H9 (cell line): ENCODE measurements around the gene TTC39B. TPM values are rescaled to one million over a fixed set of nuclear protein-coding genes. Genes with fewer than 3 reads are reported as not detected.

Experiments used
- DNase-seq: peaks from one replicate; pipeline ENCODE4 v3.0.0-alpha.2; 2017
- H2AFZ ChIP-seq: one replicate; pipeline ENCODE4 v1.6.1; 2013; ENCODE audit warnings: mild to moderate bottlenecking, low read length, control low read depth, moderate library complexity
- H2AK5ac ChIP-seq: 2 replicates; pipeline ENCODE4 v1.6.1; 2013; ENCODE audit warnings: low read length, control low read depth, mixed read lengths; ENCODE audit not compliant: insufficient read length
- H2BK120ac ChIP-seq: one replicate; pipeline ENCODE4 v1.6.1; 2013; ENCODE audit warnings: low read depth, mild to moderate bottlenecking, low read length, control low read depth, inconsistent platforms; ENCODE audit not compliant: poor library complexity, severe bottlenecking
- H2BK12ac ChIP-seq: 2 replicates; pipeline ENCODE4 v1.6.1; 2013; ENCODE audit warnings: low read length, control low read depth, mixed read lengths, low read depth; ENCODE audit not compliant: insufficient read length
- H2BK15ac ChIP-seq: 2 replicates; pipeline ENCODE4 v1.6.1; 2013; ENCODE audit warnings: low read depth, low read length, control low read depth
- H2BK20ac ChIP-seq: one replicate; pipeline ENCODE4 v1.6.1; 2013; ENCODE audit warnings: low read depth, mild to moderate bottlenecking, low read length, control low read depth, inconsistent platforms; ENCODE audit not compliant: poor library complexity, severe bottlenecking
- H2BK5ac ChIP-seq: 2 replicates; pipeline ENCODE4 v1.6.1; 2013; ENCODE audit warnings: low read length, control low read depth, mixed read lengths; ENCODE audit not compliant: insufficient read length
- H3K14ac ChIP-seq: 2 replicates; pipeline ENCODE4 v1.6.1; 2013; ENCODE audit warnings: low read length, control low read depth; ENCODE audit not compliant: insufficient read depth
- H3K18ac ChIP-seq: 2 replicates; pipeline ENCODE4 v1.6.1; 2013; ENCODE audit warnings: low read depth, mild to moderate bottlenecking, mixed read lengths, low read length, control low read depth; ENCODE audit not compliant: insufficient read length
- H3K23ac ChIP-seq: 2 replicates; pipeline ENCODE4 v1.6.1; 2013; ENCODE audit warnings: low read length, control low read depth, mixed read lengths, low read depth; ENCODE audit not compliant: insufficient read length
- H3K23me2 ChIP-seq: 2 replicates; pipeline ENCODE4 v1.6.1; 2013; ENCODE audit warnings: low read depth, mild to moderate bottlenecking, mixed read lengths, low read length, control low read depth; ENCODE audit not compliant: insufficient read length, poor library complexity, severe bottlenecking
- H3K27ac ChIP-seq: 2 replicates; pipeline ENCODE4 v1.5.1; 2013; ENCODE audit warnings: low read length, control low read depth, mixed read lengths, low read depth; ENCODE audit not compliant: insufficient read length
- H3K27me3 ChIP-seq: 2 replicates; pipeline ENCODE4 v1.6.1; 2013; ENCODE audit warnings: low read length, control low read depth, inconsistent platforms; ENCODE audit not compliant: insufficient read depth
- H3K4ac ChIP-seq: 2 replicates; pipeline ENCODE4 v1.6.1; 2013; ENCODE audit warnings: low read depth, mild to moderate bottlenecking, control low read depth, inconsistent platforms, low read length, moderate library complexity
- H3K4me1 ChIP-seq: 2 replicates; pipeline ENCODE4 v1.6.1; 2013; ENCODE audit warnings: low read length, control low read depth, inconsistent platforms; ENCODE audit not compliant: insufficient read depth
- H3K4me2 ChIP-seq: 2 replicates; pipeline ENCODE4 v1.6.1; 2013; ENCODE audit warnings: low read length, control low read depth, mixed read lengths; ENCODE audit not compliant: insufficient read length, insufficient read depth
- H3K56ac ChIP-seq: 2 replicates; pipeline ENCODE4 v1.6.1; 2013; ENCODE audit warnings: low read depth, mild to moderate bottlenecking, mixed read lengths, low read length, control low read depth; ENCODE audit not compliant: insufficient read length
- H3K79me1 ChIP-seq: 2 replicates; pipeline ENCODE4 v1.6.1; 2013; ENCODE audit warnings: low read depth, mild to moderate bottlenecking, moderate library complexity, low read length, control low read depth, inconsistent platforms; ENCODE audit not compliant: insufficient read depth, poor library complexity, severe bottlenecking
- H3K79me2 ChIP-seq: 2 replicates; pipeline ENCODE4 v1.6.1; 2013; ENCODE audit warnings: low read length, control low read depth, inconsistent platforms; ENCODE audit not compliant: insufficient read depth
- H3K9ac ChIP-seq: 2 replicates; pipeline ENCODE4 v1.6.1; 2013; ENCODE audit warnings: low read length, control low read depth, mixed read lengths; ENCODE audit not compliant: insufficient read length; ENCODE audit errors: extremely low read depth
- H3K9me3 ChIP-seq: one replicate; pipeline ENCODE4 v1.6.1; 2013; ENCODE audit warnings: low read depth, low read length, inconsistent platforms; ENCODE audit not compliant: control insufficient read depth
- H3T11ph ChIP-seq: one replicate; pipeline ENCODE4 v1.6.1; 2013; ENCODE audit warnings: mild to moderate bottlenecking, low read length, control low read depth, inconsistent platforms
- H4K20me1 ChIP-seq: one replicate; pipeline ENCODE4 v1.6.1; 2013; ENCODE audit not compliant: control insufficient read depth, insufficient read length, insufficient read depth
- H4K5ac ChIP-seq: 2 replicates; pipeline ENCODE4 v1.6.1; 2013; ENCODE audit warnings: low read depth, mild to moderate bottlenecking, mixed read lengths, low read length, control low read depth; ENCODE audit not compliant: insufficient read length
- H4K8ac ChIP-seq: replicated peaks from 2 replicates; pipeline ENCODE4 v1.6.1; 2013; ENCODE audit warnings: low read length, control low read depth, mixed read lengths, low read depth; ENCODE audit not compliant: insufficient read length
- H4K91ac ChIP-seq: 2 replicates; pipeline ENCODE4 v1.6.1; 2013; ENCODE audit warnings: low read depth, mild to moderate bottlenecking, moderate library complexity, mixed read lengths, low read length, control low read depth; ENCODE audit not compliant: insufficient read length
- H3K27ac Mint-ChIP-seq, 3 experiments: 2 replicates in 2 of 3; 3 replicates in 1 of 3; pipeline ENCODE4 v1.8.0; 2020 to 2021; ENCODE audit warnings: mixed read lengths in 3 of 3, mild to moderate bottlenecking in 1 of 3, moderate library complexity in 1 of 3
- H3K27me3 Mint-ChIP-seq: 2 replicates; pipeline ENCODE4 v1.8.0; 2021; ENCODE audit warnings: low read depth, mild to moderate bottlenecking, moderate library complexity, mixed read lengths
- H3K36me3 Mint-ChIP-seq, 3 experiments: 2 replicates in 2 of 3; 3 replicates in 1 of 3; pipeline ENCODE4 v1.8.0; 2020 to 2021; ENCODE audit warnings: low read depth in 3 of 3, mixed read lengths in 3 of 3; ENCODE audit not compliant: insufficient read depth in 1 of 3
- H3K4me1 Mint-ChIP-seq, 2 experiments: 2 replicates each; pipeline ENCODE4 v1.8.0; 2020; ENCODE audit warnings: mixed read lengths in 2 of 2
- H3K4me3 Mint-ChIP-seq, 2 experiments: 2 replicates in 1 of 2; 3 replicates in 1 of 2; pipeline ENCODE4 v1.8.0; 2020 to 2021; ENCODE audit warnings: mild to moderate bottlenecking in 2 of 2, mixed read lengths in 2 of 2, moderate library complexity in 1 of 2
- H3K9me3 Mint-ChIP-seq, 2 experiments: 2 replicates in 1 of 2; 3 replicates in 1 of 2; pipeline ENCODE4 v1.8.0; 2020; ENCODE audit warnings: mild to moderate bottlenecking in 2 of 2, mixed read lengths in 2 of 2, moderate library complexity in 1 of 2
- WGBS: extraction: QIAGEN DNeasy Blood & Tissue Kit; methylation state at CpG from one replicate; pipeline ENCODE4 v1.1.7; 2013; ENCODE audit warnings: missing lambda C conversion rate, low lambda C conversion rate, mixed read lengths; ENCODE audit not compliant: insufficient read length; ENCODE audit errors: extremely low coverage; 5-methylcytosine and 5-hydroxymethylcytosine counted together
- total RNA-seq: library from RNA; stranded (reverse); gene quantifications from 2 replicates; pipeline ENCODE4 v1.2.1, GENCODE V29; 2021
- TF ChIP-seq, protein P1 (sequence below): fragments of 200-600 bp; sonication (generic); conservative IDR thresholded peaks from 3 replicates; pipeline ENCODE4 v1.8.0; 2021; ENCODE audit warnings: antibody characterized with exemption, mild to moderate bottlenecking

Gene TTC39B
- total RNA-seq, 1 experiment from 2014 or later: 8.2 TPM

DNA sequence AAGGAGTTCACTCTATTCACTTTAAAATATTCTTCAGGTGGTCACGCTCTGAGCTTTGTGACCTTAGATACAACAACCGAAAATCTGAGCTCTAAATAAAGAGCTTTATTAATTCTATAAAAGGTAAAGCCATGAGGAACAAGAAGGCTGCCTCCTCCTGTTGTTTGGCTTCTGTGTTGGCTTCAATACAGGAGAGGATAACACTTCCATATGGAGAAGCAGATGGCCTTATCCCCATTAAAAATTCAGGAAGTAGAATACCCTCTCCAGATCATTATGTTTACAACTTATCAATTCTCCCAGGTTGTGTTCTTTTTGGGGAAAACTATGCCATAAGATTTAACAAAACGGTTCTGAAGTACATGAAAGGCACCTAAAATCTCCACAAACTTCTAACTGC is 128.4 kb downstream of the TTC39B start:
- no peaks in the 10 kb centered on the region for H4K20me1 ChIP-seq
- no peak overlapping the region for H3K14ac ChIP-seq
- H3K79me2 ChIP-seq: no peaks in the 10 kb centered on the region
- no peaks in the 10 kb centered on the region for H3K79me1 ChIP-seq
- H2BK5ac ChIP-seq: no peak overlapping the region
- no CpG with 5 or more reads among the region's 3 CpGs for WGBS
- TF ChIP-seq, protein P1, sequence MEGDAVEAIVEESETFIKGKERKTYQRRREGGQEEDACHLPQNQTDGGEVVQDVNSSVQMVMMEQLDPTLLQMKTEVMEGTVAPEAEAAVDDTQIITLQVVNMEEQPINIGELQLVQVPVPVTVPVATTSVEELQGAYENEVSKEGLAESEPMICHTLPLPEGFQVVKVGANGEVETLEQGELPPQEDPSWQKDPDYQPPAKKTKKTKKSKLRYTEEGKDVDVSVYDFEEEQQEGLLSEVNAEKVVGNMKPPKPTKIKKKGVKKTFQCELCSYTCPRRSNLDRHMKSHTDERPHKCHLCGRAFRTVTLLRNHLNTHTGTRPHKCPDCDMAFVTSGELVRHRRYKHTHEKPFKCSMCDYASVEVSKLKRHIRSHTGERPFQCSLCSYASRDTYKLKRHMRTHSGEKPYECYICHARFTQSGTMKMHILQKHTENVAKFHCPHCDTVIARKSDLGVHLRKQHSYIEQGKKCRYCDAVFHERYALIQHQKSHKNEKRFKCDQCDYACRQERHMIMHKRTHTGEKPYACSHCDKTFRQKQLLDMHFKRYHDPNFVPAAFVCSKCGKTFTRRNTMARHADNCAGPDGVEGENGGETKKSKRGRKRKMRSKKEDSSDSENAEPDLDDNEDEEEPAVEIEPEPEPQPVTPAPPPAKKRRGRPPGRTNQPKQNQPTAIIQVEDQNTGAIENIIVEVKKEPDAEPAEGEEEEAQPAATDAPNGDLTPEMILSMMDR: no peak
- Mint-ChIP-seq H3K36me3 (peaks cover 9 to 14% (median 13%) of the 10 kb centered on the region in 3 experiments; a peak in 4 of 7 replicates), H3K27me3 (no peaks in the 10 kb centered on the region), H3K9me3 (no peaks in the 10 kb centered on the region; a peak in 1 of 5 replicates), H3K27ac (peak overlapping the region in 1 of 3 experiments; percentile 6; a peak in 1 of 7 replicates), H3K4me1 (peaks cover 6 to 14% of the 10 kb centered on the region in 2 experiments; a peak in 2 of 4 replicates), H3K4me3 (no peak overlapping the region)
- H2BK12ac ChIP-seq: no peak overlapping the region
- no peaks in the 10 kb centered on the region for H3K9me3 ChIP-seq
- H3K23ac ChIP-seq: no peak overlapping the region
- H3K4ac ChIP-seq: no peak overlapping the region
- H3K27ac ChIP-seq: no peak overlapping the region
- no peaks in the 10 kb centered on the region for H3K23me2 ChIP-seq
- H3K56ac ChIP-seq: no peak overlapping the region
- H4K91ac ChIP-seq: no peak overlapping the region
- H3K4me1 ChIP-seq: 0 out of 2 replicates have a peak, but pooled peaks cover 3% of the 10 kb centered on the region
- H4K8ac ChIP-seq: no peak overlapping the region
- H3T11ph ChIP-seq: no peak overlapping the region
- no peak overlapping the region for H2AFZ ChIP-seq
- no peak overlapping the region for H3K9ac ChIP-seq
- H2BK15ac ChIP-seq: no peak overlapping the region
- no peak overlapping the region for H3K4me2 ChIP-seq
- H2BK120ac ChIP-seq: no peak overlapping the region
- H2AK5ac ChIP-seq: no peak overlapping the region
- no peaks in the 10 kb centered on the region for H3K27me3 ChIP-seq
- no peak overlapping the region for H4K5ac ChIP-seq
- no peak overlapping the region for H2BK20ac ChIP-seq
- no peak for DNase-seq
- H3K18ac ChIP-seq: no peak overlapping the region
